Esophagus muscularis mucosa (tissue), 4 donors: Measurements from ENCODE around the gene POLR2M. TPM values are rescaled to one million over a fixed set of nuclear protein-coding genes. Genes with fewer than 3 reads are reported as not detected.

ENCODE experiments used
- DNase-seq: peaks from one replicate; pipeline ENCODE4 v3.0.0-alpha.2; 2017; ENCODE audit errors: extremely low spot score
- H3K27ac ChIP-seq, 4 donors: fragments of 200-600 bp; sonication (generic); replicated peaks in 1 of 4; 1 replicate in 3 of 4; 2 replicates in 1 of 4; pipeline ENCODE4 v1.5.1; 2016 to 2019; ENCODE audit warnings: mild to moderate bottlenecking in 1 of 4
- H3K27me3 ChIP-seq, 4 donors: fragments of 200-600 bp; sonication (generic); one replicate each; pipeline versions ENCODE4 v1.5.1 to v1.6.0; 2016 to 2019
- H3K36me3 ChIP-seq, 4 donors: fragments of 200-600 bp; sonication (generic); one replicate each; pipeline ENCODE4 v1.5.1; 2016 to 2019
- H3K4me1 ChIP-seq, 4 donors: fragments of 200-600 bp; sonication (generic); one replicate each; pipeline ENCODE4 v1.5.1; 2016 to 2019
- H3K4me3 ChIP-seq, 4 donors: fragments of 200-600 bp; sonication (generic); 1 replicate in 2 of 4; 2 replicates in 2 of 4; pipeline ENCODE4 v1.5.1; 2016 to 2019; ENCODE audit warnings: mild to moderate bottlenecking in 4 of 4, moderate library complexity in 1 of 4
- H3K9me3 ChIP-seq, 4 donors: fragments of 200-600 bp; sonication (generic); 1 replicate in 3 of 4; 2 replicates in 1 of 4; pipeline ENCODE4 v1.5.1; 2016 to 2019
- EP300 ChIP-seq: sonication (generic); formaldehyde crosslinking; IDR thresholded peaks from one replicate; pipeline ENCODE4 v1.6.1; 2017; ENCODE audit warnings: antibody characterized with exemption
- POLR2A ChIP-seq: fragments of 450-650 bp; IDR thresholded peaks from one replicate; pipeline ENCODE4 v1.6.1; 2017; ENCODE audit warnings: antibody characterized with exemption, moderate library complexity, mild to moderate bottlenecking, low read depth
- POLR2AphosphoS5 ChIP-seq, 2 donors: sonication (generic); formaldehyde crosslinking; IDR thresholded peaks; one replicate each; pipeline ENCODE4 v1.6.1; 2017; ENCODE audit warnings: antibody characterized with exemption in 2 of 2
- WGBS: methylation state at CpG from one replicate; pipeline ENCODE4 v1.1.5; 2018; 5-methylcytosine and 5-hydroxymethylcytosine counted together
- intact Hi-C: fragments of 100-400 bp; cut with DNase I; formaldehyde crosslinking; loops from one replicate; pipeline ENCODE4 v1.15.1; 2023
- total RNA-seq, 4 donors: library from RNA; depleted of rRNA; stranded (reverse); fragments of >200 nt; gene quantifications; one replicate each; pipeline versions ENCODE4 v1.1.0 to v1.2.1, GENCODE V29; 2016
- TF ChIP-seq, protein P1 (sequence below), 3 experiments: fragments of 200-600 bp in 2 of 3; fragments of 450-650 bp in 1 of 3; sonication (generic) in 2 of 3; IDR thresholded peaks; one replicate each; pipeline ENCODE4 v1.5.1; 2017 to 2019; ENCODE audit warnings: antibody characterized with exemption in 3 of 3, mild to moderate bottlenecking in 2 of 3, moderate library complexity in 1 of 3

POLR2M gene
- total RNA-seq, 4 donors from 2014 or later: 133 to 799 (median 379) TPM

DNA sequence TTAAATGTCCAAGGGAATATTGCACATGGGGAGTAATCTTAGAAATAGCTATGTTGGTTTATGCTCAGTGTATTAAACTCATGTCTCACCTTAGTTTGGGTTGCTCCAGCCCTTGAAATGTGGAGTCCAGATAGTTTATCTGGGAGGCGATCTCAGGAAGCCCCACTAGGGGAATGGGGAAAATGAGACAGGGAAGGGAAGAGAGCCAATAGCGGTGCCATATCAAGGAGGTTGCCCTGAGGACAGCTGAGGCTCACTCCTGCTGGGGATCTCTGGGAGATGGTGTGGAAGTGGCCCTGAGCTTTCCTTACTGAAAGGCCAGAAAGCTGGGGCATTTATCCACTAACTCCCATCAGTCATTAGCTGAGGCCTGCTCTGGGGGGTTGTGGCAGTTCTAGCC is 43.3 kb upstream of the POLR2M start:
- intact Hi-C loops: no loop called here

DNA sequence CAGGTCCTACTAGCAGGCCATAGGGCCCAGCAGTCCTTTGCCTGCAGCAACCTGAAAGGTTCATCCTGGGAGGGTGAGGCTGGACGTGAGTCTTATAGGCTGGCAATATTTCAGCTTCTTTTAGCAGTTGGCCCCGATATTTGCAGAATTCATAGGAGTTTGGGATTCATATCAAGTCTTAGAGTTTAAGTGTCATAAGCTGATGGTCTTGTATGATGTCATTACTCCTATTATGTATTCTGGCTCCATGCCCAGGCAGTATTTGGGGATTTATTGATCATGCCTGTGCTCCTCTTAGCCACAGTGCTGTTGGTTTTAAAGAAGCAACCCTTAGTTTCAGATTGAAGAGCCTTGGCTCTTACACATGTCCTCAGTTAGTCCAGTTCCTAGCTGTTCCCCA is 41.3 kb upstream of the POLR2M start:
- intact Hi-C loops: loop anchor here (5.0 kb wide), 2 partner anchors 67 to 197 kb away; no protein-coding TSS in a partner anchor
- peak overlapping the region in 3 of 4 donors; percentile 54 to 58 (median 56) for H3K27ac ChIP-seq
- WGBS: 70% methylated on average over 2 of the region's 2 CpGs
- no peaks in the 10 kb centered on the region for H3K9me3 ChIP-seq
- H3K4me3 ChIP-seq: no peak overlapping the region
- H3K4me1 ChIP-seq: peaks cover 30 to 40% (median 36%) of the 10 kb centered on the region in 4 donors
- H3K27me3 ChIP-seq: no peaks in the 10 kb centered on the region
- H3K36me3 ChIP-seq: peaks cover 14 to 69% (median 28%) of the 10 kb centered on the region in 4 donors
- peak; percentile 70 for DNase-seq
- TF ChIP-seq POLR2AphosphoS5 (IDR thresholded peaks at IDR 0.05): no peak
- TF ChIP-seq, protein P1, sequence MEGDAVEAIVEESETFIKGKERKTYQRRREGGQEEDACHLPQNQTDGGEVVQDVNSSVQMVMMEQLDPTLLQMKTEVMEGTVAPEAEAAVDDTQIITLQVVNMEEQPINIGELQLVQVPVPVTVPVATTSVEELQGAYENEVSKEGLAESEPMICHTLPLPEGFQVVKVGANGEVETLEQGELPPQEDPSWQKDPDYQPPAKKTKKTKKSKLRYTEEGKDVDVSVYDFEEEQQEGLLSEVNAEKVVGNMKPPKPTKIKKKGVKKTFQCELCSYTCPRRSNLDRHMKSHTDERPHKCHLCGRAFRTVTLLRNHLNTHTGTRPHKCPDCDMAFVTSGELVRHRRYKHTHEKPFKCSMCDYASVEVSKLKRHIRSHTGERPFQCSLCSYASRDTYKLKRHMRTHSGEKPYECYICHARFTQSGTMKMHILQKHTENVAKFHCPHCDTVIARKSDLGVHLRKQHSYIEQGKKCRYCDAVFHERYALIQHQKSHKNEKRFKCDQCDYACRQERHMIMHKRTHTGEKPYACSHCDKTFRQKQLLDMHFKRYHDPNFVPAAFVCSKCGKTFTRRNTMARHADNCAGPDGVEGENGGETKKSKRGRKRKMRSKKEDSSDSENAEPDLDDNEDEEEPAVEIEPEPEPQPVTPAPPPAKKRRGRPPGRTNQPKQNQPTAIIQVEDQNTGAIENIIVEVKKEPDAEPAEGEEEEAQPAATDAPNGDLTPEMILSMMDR (IDR thresholded peaks at IDR 0.05): no peak
- no peak for TF ChIP-seq POLR2A
- no peak for TF ChIP-seq EP300

More for the DNA sequence above, 43.3 kb upstream of the POLR2M start:
- no peak overlapping the region for H3K4me3 ChIP-seq
- peaks cover 15 to 71% (median 31%) of the 10 kb centered on the region in 4 donors for H3K36me3 ChIP-seq
- TF ChIP-seq, protein P1 (IDR thresholded peaks at IDR 0.05): no peak
- no peak for TF ChIP-seq POLR2A
- TF ChIP-seq EP300: no peak
- TF ChIP-seq POLR2AphosphoS5 (IDR thresholded peaks at IDR 0.05): no peak
- H3K27me3 ChIP-seq: no peaks in the 10 kb centered on the region
- peak overlapping the region in 1 of 4 donors; percentile 4 for H3K27ac ChIP-seq
- DNase-seq: no peak
- 100% methylated on average over 2 of the region's 2 CpGs for WGBS
- H3K9me3 ChIP-seq: no peaks in the 10 kb centered on the region
- peaks cover 27 to 30% (median 29%) of the 10 kb centered on the region in 4 donors for H3K4me1 ChIP-seq

- Histone ChIP-seq H3K9me3 (no peaks in the 10 kb centered on the region), H3K27me3 (no peaks in the 10 kb centered on the region), H3K4me3 (no peak overlapping the region), H3K27ac (peak overlapping the region; percentile 54 to 58 (median 56)), H3K36me3 (peaks cover 10 to 61% (median 21%) of the 10 kb centered on the region in 4 donors), H3K4me1 (peaks cover 26 to 40% (median 36%) of the 10 kb centered on the region in 4 donors)
- 87% methylated on average over 4 of the region's 4 CpGs for WGBS
- TF ChIP-seq POLR2AphosphoS5 (IDR thresholded peaks at IDR 0.05): no peak
- TF ChIP-seq, protein P1 (IDR thresholded peaks at IDR 0.05): no peak
- TF ChIP-seq EP300: no peak
- no peak for TF ChIP-seq POLR2A
- DNase-seq: peak; percentile 12
- intact Hi-C loops: loop anchor here (5.0 kb wide), 2 partner anchors 66 to 196 kb away; no protein-coding TSS in a partner anchor
These were observed 40.6 kb upstream of the POLR2M start for GRCh38 chr15:57665939-57666338.

DNA sequence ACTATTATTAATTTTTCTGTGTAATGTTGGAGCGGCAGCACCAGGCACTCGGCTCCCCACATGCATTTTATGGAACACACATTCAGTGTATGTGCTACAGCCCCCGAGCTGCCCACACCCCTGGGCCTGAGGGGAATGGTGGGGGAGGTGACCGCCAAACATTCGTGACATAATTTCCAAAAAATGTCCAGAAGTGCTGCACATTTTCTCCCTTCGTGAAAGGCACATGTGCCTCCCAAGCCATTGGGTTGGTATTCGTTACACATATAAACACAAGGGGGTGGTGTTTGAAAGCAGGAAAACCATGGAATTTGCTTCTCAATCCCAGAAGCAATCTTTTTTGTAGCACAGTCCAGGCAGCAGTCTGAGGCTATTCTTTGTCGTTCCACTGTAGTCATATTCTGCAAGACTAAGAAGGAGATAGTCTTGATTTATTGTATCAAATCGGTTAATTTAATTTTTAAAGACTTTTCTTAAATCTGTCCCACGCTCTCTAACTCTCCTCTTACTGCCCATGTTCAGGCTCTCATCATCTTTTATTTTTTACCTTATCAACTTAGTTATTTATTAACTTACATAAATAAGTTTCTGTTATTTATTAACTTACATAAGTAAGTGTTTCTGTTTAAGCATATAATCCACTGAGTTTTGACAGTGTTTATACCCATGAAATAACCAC is 39.2 kb upstream of the POLR2M start:
- Histone ChIP-seq H3K4me3 (no peak overlapping the region), H3K27ac (peak overlapping the region; percentile 54 to 58 (median 56))
- WGBS: 39% methylated on average over 10 of the region's 10 CpGs

More for the DNA sequence above, 39.2 kb upstream of the POLR2M start:
- Histone ChIP-seq H3K9me3 (no peaks in the 10 kb centered on the region), H3K27me3 (no peaks in the 10 kb centered on the region), H3K36me3 (peaks cover under 1 to 48% (median 9%) of the 10 kb centered on the region in 4 donors), H3K4me1 (peaks cover 19 to 40% (median 34%) of the 10 kb centered on the region in 4 donors)
- peak; percentile 92 for DNase-seq
- TF ChIP-seq EP300 (no peak), POLR2AphosphoS5 (IDR thresholded peaks at IDR 0.05) (peak; percentile 57 to 61), POLR2A (no peak)
- TF ChIP-seq, protein P1 (IDR thresholded peaks at IDR 0.05): peak; percentile 33 to 48 (median 45)
- intact Hi-C loops: loop anchor here (5.0 kb wide), 2 partner anchors 65 to 195 kb away; no protein-coding TSS in a partner anchor
